Neural cell (in vitro differentiated cells): ENCODE results near the gene CARD9. TPM values are rescaled to one million over a fixed set of nuclear protein-coding genes. Genes with fewer than 3 reads are reported as not detected.

ENCODE experiments used
- H2AFZ ChIP-seq: fragments of 200-600, 300-800 bp; sonication (generic), shearing (Covaris generic); 2 replicates; pipeline ENCODE4 v1.6.0; 2014; ENCODE audit warnings: low read depth, mild to moderate bottlenecking, antibody characterized with exemption, low read length, moderate library complexity
- H3F3A ChIP-seq: fragments of 200-600 bp; shearing (Covaris generic); 2 replicates; pipeline ENCODE4 v1.6.1; 2016; ENCODE audit warnings: mild to moderate bottlenecking, moderate library complexity, mixed read lengths, antibody characterized with exemption, low read length; ENCODE audit not compliant: insufficient read depth, poor library complexity, severe bottlenecking
- H3K27ac ChIP-seq: fragments of 200-600, 300-800 bp; sonication (generic), shearing (Covaris generic); 2 replicates; pipeline ENCODE4 v1.5.1; 2014; ENCODE audit warnings: mild to moderate bottlenecking, low read length, moderate library complexity
- H3K27me3 ChIP-seq: fragments of 300-800, 200-600 bp; sonication (generic), shearing (Covaris generic); 2 replicates; pipeline ENCODE4 v1.6.0; 2014; ENCODE audit warnings: mild to moderate bottlenecking, low read depth, low read length, moderate library complexity; ENCODE audit not compliant: insufficient read depth
- H3K36me3 ChIP-seq: fragments of 300-800, 200-600 bp; sonication (generic), shearing (Covaris generic); 2 replicates; pipeline ENCODE4 v1.5.1; 2014; ENCODE audit warnings: mild to moderate bottlenecking, antibody characterized with exemption, low read length, moderate library complexity; ENCODE audit not compliant: insufficient read depth
- H3K4me2 ChIP-seq: fragments of 300-800, 200-600 bp; sonication (generic), shearing (Covaris generic); 2 replicates; pipeline ENCODE4 v1.6.0; 2014; ENCODE audit warnings: mild to moderate bottlenecking, low read length
- H3K4me3 ChIP-seq: fragments of 300-800, 200-600 bp; sonication (generic), shearing (Covaris generic); 2 replicates; pipeline ENCODE4 v1.5.1; 2014; ENCODE audit warnings: mild to moderate bottlenecking, low read length, moderate library complexity
- H3K79me2 ChIP-seq: fragments of 200-600 bp; shearing (Covaris generic); replicated peaks from 2 replicates; pipeline ENCODE4 v1.6.0; 2014; ENCODE audit warnings: mild to moderate bottlenecking, low read length, moderate library complexity; ENCODE audit not compliant: insufficient read depth
- H3K9ac ChIP-seq: fragments of 300-800, 200-600 bp; sonication (generic), shearing (Covaris generic); 2 replicates; pipeline ENCODE4 v1.6.1; 2016; ENCODE audit warnings: mild to moderate bottlenecking, low read length, mixed read lengths
- H3K9me2 ChIP-seq: fragments of 200-600 bp; shearing (Covaris generic); 2 replicates; pipeline ENCODE4 v1.6.1; 2016; ENCODE audit warnings: mild to moderate bottlenecking, low read length, mixed read lengths; ENCODE audit not compliant: insufficient read depth
- H3K9me3 ChIP-seq: fragments of 200-600, 300-800 bp; sonication (generic), shearing (Covaris generic); 2 replicates; pipeline ENCODE4 v1.6.1; 2016; ENCODE audit warnings: mild to moderate bottlenecking, mixed run types, low read length, moderate library complexity, mixed read lengths
- H4K20me1 ChIP-seq: fragments of 200-600 bp; shearing (Covaris generic); 2 replicates; pipeline ENCODE4 v1.6.1; 2016; ENCODE audit warnings: mild to moderate bottlenecking, mixed run types; ENCODE audit not compliant: insufficient read depth
- CTCF ChIP-seq: fragments of 450-650 bp; IDR thresholded peaks from 2 replicates; pipeline ENCODE4 v1.5.1; 2014; ENCODE audit warnings: antibody characterized with exemption, mild to moderate bottlenecking, moderate library complexity; ENCODE audit not compliant: poor library complexity, severe bottlenecking
- EP300 ChIP-seq: fragments of 450-650 bp; conservative IDR thresholded peaks from 2 replicates; pipeline ENCODE4 v1.6.1; 2014; ENCODE audit warnings: antibody characterized with exemption, mild to moderate bottlenecking, moderate library complexity; ENCODE audit not compliant: poor library complexity, severe bottlenecking
- EZH2 ChIP-seq: fragments of 200-600, 300-800 bp; shearing (Covaris generic), sonication (generic); IDR thresholded peaks from 2 replicates; pipeline ENCODE4 v1.6.1; 2014; ENCODE audit warnings: antibody characterized with exemption, low read length, borderline replicate concordance, mild to moderate bottlenecking; ENCODE audit not compliant: insufficient read depth, poor library complexity, severe bottlenecking
- MXI1 ChIP-seq: fragments of 450-650 bp; conservative IDR thresholded peaks from 2 replicates; pipeline ENCODE4 v1.6.1; 2014; ENCODE audit warnings: antibody characterized with exemption, mild to moderate bottlenecking; ENCODE audit not compliant: poor library complexity, severe bottlenecking
- POLR2AphosphoS5 ChIP-seq: IDR thresholded peaks from 2 replicates; pipeline ENCODE4 v1.6.1; 2012
- RAD21 ChIP-seq: fragments of 450-650 bp; conservative IDR thresholded peaks from 2 replicates; pipeline ENCODE4 v1.6.1; 2014; ENCODE audit warnings: antibody characterized with exemption, mild to moderate bottlenecking, moderate library complexity
- REST ChIP-seq: IDR thresholded peaks from 2 replicates; pipeline ENCODE4 v1.6.1; 2012; ENCODE audit warnings: borderline replicate concordance
- SMC3 ChIP-seq: fragments of 450-650 bp; conservative IDR thresholded peaks from 2 replicates; pipeline ENCODE4 v1.6.1; 2014; ENCODE audit warnings: antibody characterized with exemption, mild to moderate bottlenecking, moderate library complexity; ENCODE audit not compliant: poor library complexity
- TAF1 ChIP-seq: IDR thresholded peaks from 2 replicates; pipeline ENCODE4 v1.6.1; 2012; ENCODE audit warnings: low read depth
- polyA plus RNA-seq: library from polyadenylated mRNA; depleted of rRNA; stranded (reverse); fragments of >200 nt; gene quantifications from 2 replicates; pipeline ENCODE4 v1.2.3, GENCODE V29; 2014

The CARD9 gene
- polyA plus RNA-seq, 1 donor from 2014 or later = 0.77 TPM

GRCh38 chr9:136329636-136330405 is 43.6 kb downstream of the CARD9 start:
- H3K27me3 ChIP-seq = no peaks in the 10 kb centered on the region
- no peak overlapping the region for H2AFZ ChIP-seq
- TF ChIP-seq RAD21 = no peak
- TF ChIP-seq MXI1 = no peak
- TF ChIP-seq SMC3 = no peak
- TF ChIP-seq REST = no peak
- TF ChIP-seq CTCF = no peak
- TF ChIP-seq POLR2AphosphoS5 = no peak
- no peak for TF ChIP-seq EZH2
- TF ChIP-seq EP300 = no peak
- TF ChIP-seq TAF1 = no peak
- no peaks in the 10 kb centered on the region for H4K20me1 ChIP-seq
- H3K36me3 ChIP-seq = no peaks in the 10 kb centered on the region
- H3K9me3 ChIP-seq = no peaks in the 10 kb centered on the region
- peaks cover 29% of the 10 kb centered on the region for H3K79me2 ChIP-seq
- H3K4me2 ChIP-seq = no peak overlapping the region
- peak overlapping the region; percentile 96 for H3K4me3 ChIP-seq
- peak overlapping the region; percentile 94 for H3K9ac ChIP-seq
- H3K9me2 ChIP-seq = no peaks in the 10 kb centered on the region
- H3K27ac ChIP-seq = no peak overlapping the region
- H3F3A ChIP-seq = no peaks in the 10 kb centered on the region

DNA sequence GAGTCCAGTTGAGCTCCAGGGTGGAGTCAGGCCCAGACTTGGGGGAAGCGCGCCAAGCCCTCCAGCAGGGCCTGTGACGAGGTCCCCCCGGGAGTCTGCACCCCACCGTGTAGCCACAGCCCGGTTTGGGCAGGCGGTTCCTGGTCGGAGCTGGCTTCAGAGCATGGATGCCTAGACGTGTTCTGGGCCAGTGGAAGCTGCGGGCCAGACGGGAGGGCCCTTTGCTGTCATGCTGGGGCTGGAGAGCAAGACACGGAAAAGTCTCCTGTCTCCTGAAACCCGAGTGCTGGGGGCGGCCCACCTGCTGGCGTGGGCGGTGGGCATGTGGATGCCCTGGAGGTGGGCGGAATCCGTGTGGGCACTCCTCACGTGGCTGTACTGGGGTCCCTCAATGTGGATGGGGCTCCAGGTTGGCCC is 44.2 kb downstream of the CARD9 start:
- no peaks in the 10 kb centered on the region for H3K27me3 ChIP-seq
- H3K9me3 ChIP-seq = no peaks in the 10 kb centered on the region
- H4K20me1 ChIP-seq = no peaks in the 10 kb centered on the region
- TF ChIP-seq MXI1 = no peak
- no peak for TF ChIP-seq EP300
- TF ChIP-seq TAF1 = no peak
- TF ChIP-seq POLR2AphosphoS5 = no peak
- TF ChIP-seq CTCF = no peak
- TF ChIP-seq EZH2 = no peak
- no peak for TF ChIP-seq RAD21
- no peak for TF ChIP-seq SMC3
- no peak for TF ChIP-seq REST
- peaks cover 29% of the 10 kb centered on the region for H3K79me2 ChIP-seq
- H3K36me3 ChIP-seq = no peaks in the 10 kb centered on the region
- peak overlapping the region; percentile 94 for H3K9ac ChIP-seq
- peak overlapping the region; percentile 74 for H3K4me2 ChIP-seq
- no peaks in the 10 kb centered on the region for H3F3A ChIP-seq
- no peaks in the 10 kb centered on the region for H3K9me2 ChIP-seq
- peak overlapping the region; percentile 96 for H3K4me3 ChIP-seq
- H3K27ac ChIP-seq = peak overlapping the region; percentile 70
- no peak overlapping the region for H2AFZ ChIP-seq
